Tibial nerve (tissue), 4 donors: Measurements from ENCODE around the gene GINS3.

ENCODE experiments used
- CTCF ChIP-seq, 5 experiments: fragments of 200-600 bp in 3 of 5; fragments of 450-650 bp in 2 of 5; sonication (generic) in 3 of 5; IDR thresholded peaks; one replicate each; pipeline ENCODE4 v1.5.1; 2016 to 2019; ENCODE audit warnings: antibody characterized with exemption in 5 of 5, mild to moderate bottlenecking in 3 of 5, moderate library complexity in 2 of 5
- EP300 ChIP-seq, 2 donors: sonication (generic); formaldehyde crosslinking; IDR thresholded peaks; one replicate each; pipeline ENCODE4 v1.6.1; 2017; ENCODE audit warnings: antibody characterized with exemption in 2 of 2, mild to moderate bottlenecking in 1 of 2
- POLR2A ChIP-seq, 2 donors: fragments of 450-650 bp; IDR thresholded peaks; one replicate each; pipeline ENCODE4 v1.6.1; 2017; ENCODE audit warnings: antibody characterized with exemption in 2 of 2, mild to moderate bottlenecking in 2 of 2, moderate library complexity in 2 of 2

GRCh38 chr16:58426966-58427365 lies 34.7 kb downstream of the GINS3 start:
- TF ChIP-seq CTCF (IDR thresholded peaks at IDR 0.05), result no peak
- TF ChIP-seq EP300 (IDR thresholded peaks at IDR 0.05), result no peak
- TF ChIP-seq POLR2A (IDR thresholded peaks at IDR 0.05), result no peak
